Renal cortex interstitium (tissue), 11 donors: Measurements from ENCODE around the gene C17orf75. TPM values are rescaled to one million over a fixed set of nuclear protein-coding genes. Genes with fewer than 3 reads are reported as not detected.

Experiments used
- DNase-seq, 11 donors: peaks; one replicate each; pipeline ENCODE4 v3.0.0-alpha.2; 2013; ENCODE audit warnings: low read depth in 9 of 11, low spot score in 4 of 11; ENCODE audit errors: extremely low read depth in 1 of 11
- polyA plus RNA-seq, 3 donors: library from polyadenylated mRNA; unstranded; fragments of 120-200 nt; gene quantifications; one replicate each; pipeline ENCODE4 v1.2.1, GENCODE V29; 2013; ENCODE audit not compliant: insufficient read length in 3 of 3

C17orf75 gene
- polyA plus RNA-seq, 3 donors: 37.2 to 49.8 (median 49.3) TPM

GRCh38 chr17:32288615-32289014 lies 53.4 kb downstream of the C17orf75 start:
- DNase-seq: no peak

DNA sequence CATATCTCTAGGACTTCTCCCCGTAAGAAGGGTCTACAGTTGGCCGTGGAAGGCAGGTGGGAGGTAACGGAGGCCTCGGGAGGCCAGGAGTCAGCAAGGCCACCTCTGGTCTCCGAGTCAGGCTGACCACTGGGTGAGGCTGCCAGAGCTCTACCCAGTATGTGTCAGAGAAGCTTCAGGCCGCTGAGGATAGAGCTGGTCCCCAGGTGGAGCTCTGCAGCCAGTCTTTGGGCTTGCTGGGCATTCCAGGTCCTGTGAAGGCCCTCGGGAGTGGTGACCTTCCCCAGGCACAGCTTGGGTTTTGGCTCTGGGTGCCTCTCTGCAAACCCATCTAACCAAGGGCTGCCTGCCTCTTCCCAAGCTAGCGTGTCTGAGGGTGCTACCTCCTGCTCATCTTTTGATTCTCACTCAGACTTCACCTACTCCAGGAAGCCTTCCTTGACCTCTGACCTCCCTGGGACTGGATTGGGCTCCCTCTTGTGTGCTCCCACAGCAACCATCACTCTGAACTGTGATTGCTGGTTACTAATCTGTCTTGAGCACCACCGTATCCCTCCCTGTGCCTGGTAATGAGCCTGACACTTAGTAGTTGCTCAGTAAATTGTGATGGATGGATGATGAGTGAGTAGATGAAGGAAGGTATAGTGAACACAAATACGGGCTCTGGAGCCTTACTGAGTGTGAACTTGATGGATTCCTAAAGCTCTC lies 54.0 kb downstream of the C17orf75 start:
- no peak for DNase-seq

DNA sequence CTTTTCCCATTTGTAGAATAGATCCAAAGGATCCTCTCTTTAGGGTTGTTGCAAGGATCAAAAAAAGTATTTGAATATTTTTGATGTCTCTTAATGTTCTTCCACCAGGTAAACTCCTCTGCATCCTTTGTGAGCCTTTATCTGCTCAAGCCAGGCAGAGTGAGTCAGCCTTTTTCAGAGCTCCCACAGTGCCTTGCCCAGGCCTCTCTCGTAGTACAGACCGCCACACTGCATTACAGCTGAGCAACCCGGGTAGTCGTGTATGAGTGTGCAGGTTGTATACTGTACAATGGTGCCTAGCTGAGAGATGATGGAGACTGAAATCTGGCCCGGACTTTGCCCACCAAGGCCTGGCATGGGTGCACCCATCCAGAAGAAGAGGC lies 55.5 kb downstream of the C17orf75 start:
- no peak for DNase-seq

DNA sequence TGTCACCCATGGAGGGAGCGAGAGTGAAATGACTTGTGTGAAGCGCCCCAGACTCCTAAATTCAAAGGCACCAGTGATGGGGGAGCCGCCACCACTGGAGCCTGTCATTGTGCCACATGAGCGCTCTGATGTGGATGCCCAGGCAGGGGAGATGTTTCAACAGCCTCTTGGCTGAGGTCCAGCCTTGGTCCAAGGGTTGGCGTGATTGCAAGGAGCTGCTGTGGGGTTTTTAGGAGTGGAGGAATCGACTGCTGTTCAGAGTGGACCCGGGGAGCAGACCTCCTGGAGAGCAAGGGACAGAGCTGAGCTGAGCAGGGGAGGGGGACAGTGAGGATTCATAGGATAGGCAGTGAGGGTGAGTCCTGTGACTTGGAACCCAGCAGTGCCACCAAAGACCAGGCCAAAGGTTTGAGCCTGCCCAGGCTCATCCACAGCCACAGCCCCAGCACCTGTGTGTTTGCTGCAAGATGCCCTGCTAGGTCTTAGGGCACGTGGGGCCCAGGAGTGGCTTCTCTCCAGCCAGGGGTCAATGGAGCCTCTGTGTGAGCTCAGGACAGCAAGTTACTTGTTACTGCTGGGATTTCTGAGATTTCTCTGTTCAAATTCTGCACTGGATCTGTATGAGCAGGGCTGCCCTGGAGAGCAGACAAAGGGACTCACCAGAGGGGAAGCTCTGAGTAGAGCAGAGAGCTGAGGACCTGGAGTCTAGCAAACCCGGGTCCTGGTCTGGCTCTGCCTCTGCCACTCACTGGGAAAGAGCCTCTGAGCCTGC lies 56.0 kb downstream of the C17orf75 start:
- no peak for DNase-seq

GRCh38 chr17:32285306-32285705 lies 56.7 kb downstream of the C17orf75 start:
- no peak for DNase-seq

- DNase-seq: no peak
These were observed 58.2 kb downstream of the C17orf75 start for GRCh38 chr17:32283745-32284201.

- DNase-seq: no peak
These were observed 60.9 kb downstream of the C17orf75 start for GRCh38 chr17:32281011-32281451.

- DNase-seq: no peak
These were observed 61.9 kb downstream of the C17orf75 start for GRCh38 chr17:32279891-32280716.

- no peak for DNase-seq
These were observed 63.2 kb downstream of the C17orf75 start for GRCh38 chr17:32278815-32279214.

Other genes starting within 250 kb of the C17orf75 start
- 10 to 100 TPM; 50.2 to 62.5 (median 50.8) TPM for gene RHOT1, start 199.7 kb downstream of the C17orf75 start, polyA plus RNA-seq
- 1 to 10 TPM; 1.2 to 1.3 (median 1.3) TPM for gene RHBDL3, start 76.3 kb downstream of the C17orf75 start, polyA plus RNA-seq
- gene ZNF207, start 8.0 kb upstream of the C17orf75 start, polyA plus RNA-seq: 100 to 1,000 TPM; 197 to 283 (median 236) TPM
- gene PSMD11, start 102.3 kb upstream of the C17orf75 start, polyA plus RNA-seq: 100 to 1,000 TPM in 1 of 3 donors, 10 to 100 TPM in 2; 96.2 to 107 (median 99.3) TPM
- gene CDK5R1, start 144.8 kb upstream of the C17orf75 start, polyA plus RNA-seq: 1 to 10 TPM; 4.5 to 5.1 (median 4.9) TPM